GM23248 (cell line): ENCODE measurements around the gene PBOV1. TPM values are rescaled to one million over a fixed set of nuclear protein-coding genes. Genes with fewer than 3 reads are reported as not detected.

Experiments used
- DNase-seq: peaks from one replicate; pipeline ENCODE4 v3.0.0-alpha.2; 2015
- H2AFZ ChIP-seq: fragments of 200-600 bp; sonication (generic); 2 replicates; pipeline ENCODE4 v1.6.1; 2016; ENCODE audit warnings: antibody characterized with exemption
- H3F3A ChIP-seq: fragments of 200-600 bp; sonication (generic); 2 replicates; pipeline ENCODE4 v1.6.1; 2016; ENCODE audit warnings: mild to moderate bottlenecking, antibody characterized with exemption, mixed run types; ENCODE audit not compliant: insufficient read depth
- H3K27ac ChIP-seq: fragments of 200-600 bp; sonication (generic); 2 replicates; pipeline ENCODE4 v1.5.1; 2016; ENCODE audit warnings: mild to moderate bottlenecking
- H3K27me3 ChIP-seq: fragments of 200-600 bp; sonication (generic); replicated peaks from 2 replicates; pipeline ENCODE4 v1.6.1; 2016; ENCODE audit warnings: mild to moderate bottlenecking; ENCODE audit not compliant: insufficient read depth
- H3K36me3 ChIP-seq: fragments of 200-600 bp; sonication (generic); 2 replicates; pipeline ENCODE4 v1.6.1; 2016; ENCODE audit warnings: low read depth, mild to moderate bottlenecking
- H3K4me1 ChIP-seq: fragments of 200-600 bp; sonication (generic); 2 replicates; pipeline ENCODE4 v1.6.1; 2016; ENCODE audit warnings: mild to moderate bottlenecking; ENCODE audit not compliant: insufficient read depth
- H3K4me2 ChIP-seq: fragments of 200-600 bp; sonication (generic); one replicate; pipeline ENCODE4 v1.6.1; 2016; ENCODE audit warnings: mild to moderate bottlenecking; ENCODE audit not compliant: unreplicated experiment
- H3K4me3 ChIP-seq: fragments of 200-600 bp; sonication (generic); 2 replicates; pipeline ENCODE4 v1.5.1; 2016; ENCODE audit warnings: mild to moderate bottlenecking
- H3K79me2 ChIP-seq: fragments of 200-600 bp; sonication (generic); 2 replicates; pipeline ENCODE4 v1.6.1; 2016; ENCODE audit warnings: mild to moderate bottlenecking; ENCODE audit not compliant: insufficient read depth
- H3K9ac ChIP-seq: fragments of 200-600 bp; sonication (generic); 2 replicates; pipeline ENCODE4 v1.6.1; 2016; ENCODE audit warnings: mild to moderate bottlenecking
- H3K9me2 ChIP-seq: fragments of 200-600 bp; sonication (generic); 2 replicates; pipeline ENCODE4 v1.6.1; 2016; ENCODE audit warnings: mixed run types, mild to moderate bottlenecking, moderate library complexity; ENCODE audit not compliant: insufficient read depth
- H3K9me3 ChIP-seq: fragments of 200-600 bp; sonication (generic); one replicate; pipeline ENCODE4 v1.6.1; 2017; ENCODE audit warnings: low read depth
- H4K20me1 ChIP-seq: fragments of 200-600 bp; sonication (generic); 2 replicates; pipeline ENCODE4 v1.6.0; 2016; ENCODE audit not compliant: insufficient read depth
- EZH2 ChIP-seq: fragments of 200-600 bp; sonication (generic); IDR thresholded peaks from 2 replicates; pipeline ENCODE4 v1.6.1; 2018; ENCODE audit warnings: antibody characterized with exemption, mild to moderate bottlenecking; ENCODE audit not compliant: insufficient read depth, poor library complexity, severe bottlenecking
- EZH2phosphoT487 ChIP-seq: fragments of 200-600 bp; sonication (generic); IDR thresholded peaks from 2 replicates; pipeline ENCODE4 v1.6.1; 2018; ENCODE audit warnings: antibody characterized with exemption, moderate library complexity, mild to moderate bottlenecking, low read depth; ENCODE audit not compliant: insufficient read depth
- WGBS, 2 experiments: methylation state at CpG; one replicate each; pipeline ENCODE4 v1.1.6; 2015 to 2017; ENCODE audit warnings: low lambda C conversion rate in 2 of 2, low coverage in 1 of 2; ENCODE audit errors: missing lambda C conversion rate in 2 of 2; 5-methylcytosine and 5-hydroxymethylcytosine counted together
- in situ Hi-C: fragments of 300-500 bp; cut with MboI; formaldehyde crosslinking; loops from 2 replicates; pipeline ENCODE4 v1.15.0; 2020
- polyA plus RNA-seq: library from polyadenylated mRNA; unstranded; fragments of >200 nt; fragmentation: Nextera tagmentation; extraction: Ambion mirVana; gene quantifications from 2 replicates; pipeline ENCODE4 v1.2.1, GENCODE V29; 2016
- total RNA-seq: library from RNA; depleted of rRNA; stranded (reverse); fragments of >200 nt; shearing (Covaris generic); gene quantifications from 2 replicates; pipeline ENCODE4 v1.2.3, GENCODE V29; 2014

PBOV1 gene
- total and polyA plus RNA-seq, 2 experiments from 2014 or later: not detected

DNA sequence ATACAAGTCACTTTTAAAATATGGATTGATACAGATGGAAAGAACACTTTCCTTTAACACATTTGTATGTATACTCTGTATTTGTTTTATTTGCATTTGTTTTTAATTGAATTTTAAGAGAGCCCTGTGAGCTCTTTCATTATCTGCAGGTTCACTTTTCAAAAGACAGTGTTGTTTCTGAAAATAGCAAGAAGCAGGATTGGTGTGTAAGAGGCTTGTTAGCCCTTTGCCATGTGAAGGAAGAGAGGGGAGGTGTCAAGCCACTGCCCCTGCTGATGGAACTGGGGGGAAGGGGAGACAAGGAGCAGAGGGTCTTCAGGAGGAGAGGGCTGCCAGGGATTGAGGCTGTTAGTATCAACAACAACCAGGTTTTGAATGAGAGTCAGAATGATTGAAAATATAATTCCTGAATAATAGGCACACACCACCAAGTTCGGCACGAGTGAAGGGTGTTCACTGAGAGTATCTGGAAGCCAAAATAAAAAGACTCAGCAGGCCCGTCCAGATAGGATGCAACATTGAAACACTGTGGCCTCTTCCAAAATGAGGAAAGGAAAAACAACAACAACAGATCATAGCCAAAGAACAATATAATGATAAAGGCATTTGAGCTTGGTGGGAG lies 12.6 kb upstream of the PBOV1 start:
- Histone ChIP-seq H3K4me3 (no peak overlapping the region), H3K27ac (no peak overlapping the region), H3F3A (no peaks in the 10 kb centered on the region), H3K79me2 (no peaks in the 10 kb centered on the region), H2AFZ (no peak overlapping the region), H3K9ac (no peak overlapping the region), H3K27me3 (peaks cover 4% of the 10 kb centered on the region; the same call in 1 of the 2 replicates), H4K20me1 (no peaks in the 10 kb centered on the region), H3K9me2 (no peaks in the 10 kb centered on the region), H3K36me3 (no peaks in the 10 kb centered on the region), H3K4me1 (no peaks in the 10 kb centered on the region), H3K9me3 (no peaks in the 10 kb centered on the region), H3K4me2 (no peak overlapping the region)
- in situ Hi-C loops: no loop called here
- no peak for DNase-seq
- WGBS, 2 experiments: 5 to 6% methylated on average over 3 of the region's 3 CpGs
- TF ChIP-seq EZH2phosphoT487 (no peak), EZH2 (no peak)

DNA sequence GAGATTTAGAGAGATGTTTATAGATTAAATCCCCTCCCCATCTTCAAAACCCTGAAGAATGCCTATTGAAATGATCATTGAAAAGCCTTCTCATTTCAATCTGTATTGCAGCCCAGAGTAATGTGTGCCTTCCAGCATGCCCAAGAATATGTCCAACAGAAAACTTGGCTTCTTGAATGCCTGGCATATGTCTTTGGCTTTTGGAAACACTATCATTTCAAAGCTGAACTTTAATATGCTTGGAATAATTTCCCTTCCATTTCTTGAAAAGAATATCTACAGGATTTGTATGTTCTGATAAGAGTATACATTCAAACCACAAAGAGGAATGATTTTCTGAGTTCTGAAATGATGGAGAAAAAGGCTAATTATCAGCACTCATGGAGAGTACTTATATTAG lies 11.9 kb upstream of the PBOV1 start:
- H3K27me3 ChIP-seq: peaks cover 4% of the 10 kb centered on the region
- no peak overlapping the region for H3K4me3 ChIP-seq
- no peaks in the 10 kb centered on the region for H3F3A ChIP-seq
- no peak overlapping the region for H3K4me2 ChIP-seq
- TF ChIP-seq EZH2 (no peak), EZH2phosphoT487 (no peak)
- H3K27ac ChIP-seq: no peak overlapping the region
- no peak overlapping the region for H2AFZ ChIP-seq
- no peaks in the 10 kb centered on the region for H3K9me3 ChIP-seq
- H3K9ac ChIP-seq: no peak overlapping the region
- H3K9me2 ChIP-seq: no peaks in the 10 kb centered on the region
- H3K36me3 ChIP-seq: no peaks in the 10 kb centered on the region
- no peak for DNase-seq
- no peaks in the 10 kb centered on the region for H3K4me1 ChIP-seq
- no peaks in the 10 kb centered on the region for H3K79me2 ChIP-seq
- in situ Hi-C loops: no loop called here
- H4K20me1 ChIP-seq: no peaks in the 10 kb centered on the region

GRCh38 chr6:138229663-138230179 lies 11.4 kb upstream of the PBOV1 start:
- Histone ChIP-seq H3K79me2 (no peaks in the 10 kb centered on the region), H3K9ac (no peak overlapping the region), H2AFZ (no peak overlapping the region), H4K20me1 (no peaks in the 10 kb centered on the region), H3F3A (no peaks in the 10 kb centered on the region), H3K4me3 (no peak overlapping the region), H3K9me3 (no peaks in the 10 kb centered on the region), H3K27me3 (peaks cover 4% of the 10 kb centered on the region), H3K36me3 (no peaks in the 10 kb centered on the region), H3K27ac (no peak overlapping the region), H3K9me2 (no peaks in the 10 kb centered on the region), H3K4me1 (no peaks in the 10 kb centered on the region), H3K4me2 (no peak overlapping the region)
- no peak for TF ChIP-seq EZH2
- no peak for TF ChIP-seq EZH2phosphoT487
- in situ Hi-C loops: no loop called here
- 70% methylated on average over 11 of the region's 11 CpGs for WGBS, 2 experiments
- no peak for DNase-seq

DNA sequence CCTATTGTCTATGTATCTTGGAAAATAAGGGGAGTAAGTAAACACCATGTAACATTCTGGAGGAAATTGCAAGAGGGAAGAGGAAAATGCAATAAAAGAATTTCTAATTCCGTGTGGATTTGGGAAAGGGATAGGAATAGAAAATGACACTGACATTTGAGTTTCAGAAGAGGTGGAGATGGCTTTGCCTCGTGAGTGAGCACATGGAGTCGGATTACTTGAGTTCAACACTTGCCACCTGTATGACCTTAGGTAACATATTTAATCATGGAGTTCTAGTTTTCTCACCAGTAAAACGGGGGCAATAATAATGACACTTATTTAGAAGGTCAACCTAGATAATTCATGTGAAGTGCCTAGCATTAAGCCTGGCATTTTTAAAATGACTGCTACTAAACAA lies 10.8 kb upstream of the PBOV1 start:
- TF ChIP-seq EZH2phosphoT487: no peak
- no peak for TF ChIP-seq EZH2
- H4K20me1 ChIP-seq: no peaks in the 10 kb centered on the region
- in situ Hi-C loops: no loop called here
- no peaks in the 10 kb centered on the region for H3K9me3 ChIP-seq
- H3K36me3 ChIP-seq: no peaks in the 10 kb centered on the region
- H3K4me3 ChIP-seq: no peak overlapping the region
- H3K4me2 ChIP-seq: no peak overlapping the region
- no peak for DNase-seq
- H3K9me2 ChIP-seq: no peaks in the 10 kb centered on the region
- no peaks in the 10 kb centered on the region for H3K79me2 ChIP-seq
- 37 to 42% methylated on average over 4 of the region's 4 CpGs for WGBS, 2 experiments
- no peak overlapping the region for H3K9ac ChIP-seq
- H2AFZ ChIP-seq: no peak overlapping the region
- H3K4me1 ChIP-seq: no peaks in the 10 kb centered on the region
- H3K27ac ChIP-seq: no peak overlapping the region
- H3K27me3 ChIP-seq: peaks cover 4% of the 10 kb centered on the region
- no peaks in the 10 kb centered on the region for H3F3A ChIP-seq

DNA sequence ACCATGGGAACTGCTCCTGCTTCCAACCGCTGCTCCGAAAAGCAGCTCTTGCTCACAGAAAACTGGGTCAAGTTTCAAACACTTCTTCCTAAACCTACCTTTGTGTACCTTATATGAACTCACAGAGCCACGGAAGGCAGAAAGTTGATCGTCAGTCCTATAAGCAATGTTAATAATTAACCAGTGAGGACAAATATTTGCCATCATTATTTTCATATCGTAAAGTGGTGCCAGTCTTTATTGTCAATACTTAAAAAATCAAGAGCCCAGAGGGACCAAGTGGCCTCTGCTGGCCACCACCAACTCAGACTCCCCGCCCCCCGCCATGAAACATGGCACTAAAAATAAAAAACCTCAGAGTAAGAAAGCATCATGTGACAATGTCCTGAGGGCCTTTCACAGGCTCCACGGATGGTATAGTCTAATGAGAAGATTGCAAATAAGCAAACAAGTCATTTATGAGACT lies 9.1 kb upstream of the PBOV1 start:
- in situ Hi-C loops: no loop called here
- H3K9ac ChIP-seq: no peak overlapping the region
- H3K27ac ChIP-seq: no peak overlapping the region
- H3K4me1 ChIP-seq: no peaks in the 10 kb centered on the region
- no peak overlapping the region for H3K4me2 ChIP-seq
- no peak overlapping the region for H3K4me3 ChIP-seq
- 66 to 76% methylated on average over 8 of the region's 8 CpGs for WGBS, 2 experiments
- peaks cover 4% of the 10 kb centered on the region for H3K27me3 ChIP-seq
- no peaks in the 10 kb centered on the region for H3K36me3 ChIP-seq
- no peaks in the 10 kb centered on the region for H3F3A ChIP-seq
- no peak for DNase-seq
- H4K20me1 ChIP-seq: no peaks in the 10 kb centered on the region
- no peaks in the 10 kb centered on the region for H3K79me2 ChIP-seq
- no peaks in the 10 kb centered on the region for H3K9me3 ChIP-seq
- H3K9me2 ChIP-seq: no peaks in the 10 kb centered on the region
- H2AFZ ChIP-seq: no peak overlapping the region
- TF ChIP-seq EZH2phosphoT487 (no peak), EZH2 (no peak)
